HG02759 (cell line): ENCODE measurements around the gene MTMR1.

Source experiments
- ATAC-seq: cut with Tn5 transposase; IDR thresholded peaks from one replicate; pipeline ENCODE4 v1.9.1; 2021; ENCODE audit warnings: mild to moderate bottlenecking, moderate library complexity; ENCODE audit not compliant: unreplicated experiment

MTMR1 gene

GRCh38 chrX:150692831-150693724 is at the start of gene MTMR1:
TSS of gene MTMR1 (plus strand) at chrX:150693396. CDS start at chrX:150693531, 135 bp downstream.
- ATAC-seq, result peak; percentile 71

- no peak for ATAC-seq
These were observed 49.2 kb upstream of the MTMR1 start for GRCh38 chrX:150643958-150644357.

- no peak for ATAC-seq
These were observed 48.8 kb upstream of the MTMR1 start for GRCh38 chrX:150644422-150644821.

- no peak for ATAC-seq
These were observed 45.9 kb upstream of the MTMR1 start for GRCh38 chrX:150647331-150647730.

GRCh38 chrX:150648296-150648940 is 44.8 kb upstream of the MTMR1 start:
- ATAC-seq, result no peak

GRCh38 chrX:150649096-150649870 is 43.9 kb upstream of the MTMR1 start:
- ATAC-seq, result no peak

GRCh38 chrX:150651906-150652305 is 41.3 kb upstream of the MTMR1 start:
- ATAC-seq, result no peak

- no peak for ATAC-seq
These were observed 37.4 kb upstream of the MTMR1 start for GRCh38 chrX:150655788-150656187.

GRCh38 chrX:150663073-150663472 is 30.1 kb upstream of the MTMR1 start:
- no peak for ATAC-seq

- ATAC-seq, result no peak
These were observed 28.9 kb upstream of the MTMR1 start for GRCh38 chrX:150664290-150664689.

GRCh38 chrX:150676221-150676620 is 17.0 kb upstream of the MTMR1 start:
- no peak for ATAC-seq

- no peak for ATAC-seq
These were observed 12.2 kb upstream of the MTMR1 start for GRCh38 chrX:150680974-150681373.

- no peak for ATAC-seq
These were observed 10.1 kb upstream of the MTMR1 start for GRCh38 chrX:150683112-150683511.

GRCh38 chrX:150683536-150684146 is 9.6 kb upstream of the MTMR1 start:
- no peak for ATAC-seq

GRCh38 chrX:150688911-150689451 is 4.2 kb upstream of the MTMR1 start:
- ATAC-seq, result no peak

- ATAC-seq, result no peak
These were observed 3.1 kb upstream of the MTMR1 start for GRCh38 chrX:150690126-150690525.

- no peak for ATAC-seq
These were observed 900 bp upstream of the MTMR1 start for GRCh38 chrX:150692296-150692695.

- ATAC-seq, result peak; percentile 72
These were observed 754 bp downstream of the MTMR1 start for GRCh38 chrX:150693725-150694574.

- no peak for ATAC-seq
These were observed 1.7 kb downstream of the MTMR1 start for GRCh38 chrX:150694738-150695410.
